Peyer's patch (tissue), 4 donors: ENCODE data around the gene PARD3B. TPM values are rescaled to one million over a fixed set of nuclear protein-coding genes. Genes with fewer than 3 reads are reported as not detected.

Source experiments
- DNase-seq, 3 donors: peaks; one replicate each; pipeline ENCODE4 v3.0.0-alpha.2; 2017 to 2019
- H3K27ac ChIP-seq, 4 donors: fragments of 200-600 bp; sonication (generic); one replicate each; pipeline ENCODE4 v1.5.1; 2016 to 2019
- H3K27me3 ChIP-seq, 2 donors: fragments of 200-600 bp; sonication (generic); one replicate each; pipeline ENCODE4 v1.5.1; 2019
- H3K36me3 ChIP-seq, 3 donors: fragments of 200-600 bp; sonication (generic); one replicate each; pipeline ENCODE4 v1.5.1; 2016 to 2019
- H3K4me1 ChIP-seq, 4 donors: fragments of 200-600 bp; sonication (generic); one replicate each; pipeline ENCODE4 v1.5.1; 2016 to 2019
- H3K4me3 ChIP-seq, 4 donors: fragments of 200-600 bp; sonication (generic); 1 replicate in 3 of 4; 2 replicates in 1 of 4; pipeline ENCODE4 v1.5.1; 2016 to 2019; ENCODE audit warnings: mild to moderate bottlenecking in 1 of 4
- H3K9me3 ChIP-seq, 4 donors: fragments of 200-600 bp; sonication (generic); one replicate each; pipeline ENCODE4 v1.5.1; 2016 to 2019; ENCODE audit warnings: mild to moderate bottlenecking in 1 of 4
- POLR2A ChIP-seq, 2 donors: fragments of 450-650 bp; IDR thresholded peaks; one replicate each; pipeline ENCODE4 v1.5.1; 2017; ENCODE audit warnings: antibody characterized with exemption in 2 of 2, mild to moderate bottlenecking in 2 of 2, moderate library complexity in 2 of 2
- total RNA-seq, 4 donors: library from RNA; depleted of rRNA; stranded (reverse); fragments of >200 nt; gene quantifications; one replicate each; pipeline ENCODE4 v1.1.0, GENCODE V29; 2016
- TF ChIP-seq, protein P1 (sequence below), 6 experiments: fragments of 450-650 bp in 4 of 6; fragments of 200-600 bp in 2 of 6; sonication (generic) in 1 of 6; IDR thresholded peaks; one replicate each; pipeline ENCODE4 v1.5.1; 2017 to 2019; ENCODE audit warnings: antibody characterized with exemption in 6 of 6, mild to moderate bottlenecking in 3 of 6, moderate library complexity in 1 of 6

The PARD3B gene
- total RNA-seq, 4 donors from 2014 or later, result 19.6 to 52.0 (median 40.6) TPM

DNA sequence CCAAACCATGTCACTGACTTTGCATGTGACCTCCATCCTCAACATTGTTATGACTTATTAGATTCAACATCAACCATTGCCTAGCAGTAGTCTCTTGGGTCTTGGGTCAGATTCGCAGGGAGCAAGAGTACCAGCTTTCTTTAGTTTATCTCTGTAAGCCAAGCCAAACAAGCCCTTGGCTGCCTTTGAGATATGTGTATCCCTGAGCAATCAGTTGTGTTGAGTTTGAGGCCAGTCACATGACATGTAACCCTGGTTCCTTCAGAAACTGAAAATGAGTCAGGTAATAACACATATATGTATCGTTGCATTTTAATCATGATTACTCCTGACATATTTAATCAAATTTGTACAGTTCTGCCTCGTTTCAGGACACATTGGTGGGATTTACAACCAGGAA is 173.3 kb downstream of the PARD3B start:
- DNase-seq, result no peak
- Histone ChIP-seq H3K27ac (no peak overlapping the region), H3K4me3 (no peak overlapping the region), H3K27me3 (no peaks in the 10 kb centered on the region), H3K36me3 (no peaks in the 10 kb centered on the region), H3K9me3 (no peaks in the 10 kb centered on the region), H3K4me1 (no peaks in the 10 kb centered on the region)
- TF ChIP-seq, protein P1, sequence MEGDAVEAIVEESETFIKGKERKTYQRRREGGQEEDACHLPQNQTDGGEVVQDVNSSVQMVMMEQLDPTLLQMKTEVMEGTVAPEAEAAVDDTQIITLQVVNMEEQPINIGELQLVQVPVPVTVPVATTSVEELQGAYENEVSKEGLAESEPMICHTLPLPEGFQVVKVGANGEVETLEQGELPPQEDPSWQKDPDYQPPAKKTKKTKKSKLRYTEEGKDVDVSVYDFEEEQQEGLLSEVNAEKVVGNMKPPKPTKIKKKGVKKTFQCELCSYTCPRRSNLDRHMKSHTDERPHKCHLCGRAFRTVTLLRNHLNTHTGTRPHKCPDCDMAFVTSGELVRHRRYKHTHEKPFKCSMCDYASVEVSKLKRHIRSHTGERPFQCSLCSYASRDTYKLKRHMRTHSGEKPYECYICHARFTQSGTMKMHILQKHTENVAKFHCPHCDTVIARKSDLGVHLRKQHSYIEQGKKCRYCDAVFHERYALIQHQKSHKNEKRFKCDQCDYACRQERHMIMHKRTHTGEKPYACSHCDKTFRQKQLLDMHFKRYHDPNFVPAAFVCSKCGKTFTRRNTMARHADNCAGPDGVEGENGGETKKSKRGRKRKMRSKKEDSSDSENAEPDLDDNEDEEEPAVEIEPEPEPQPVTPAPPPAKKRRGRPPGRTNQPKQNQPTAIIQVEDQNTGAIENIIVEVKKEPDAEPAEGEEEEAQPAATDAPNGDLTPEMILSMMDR (IDR thresholded peaks at IDR 0.05), result no peak
- no peak for TF ChIP-seq POLR2A (IDR thresholded peaks at IDR 0.05)

DNA sequence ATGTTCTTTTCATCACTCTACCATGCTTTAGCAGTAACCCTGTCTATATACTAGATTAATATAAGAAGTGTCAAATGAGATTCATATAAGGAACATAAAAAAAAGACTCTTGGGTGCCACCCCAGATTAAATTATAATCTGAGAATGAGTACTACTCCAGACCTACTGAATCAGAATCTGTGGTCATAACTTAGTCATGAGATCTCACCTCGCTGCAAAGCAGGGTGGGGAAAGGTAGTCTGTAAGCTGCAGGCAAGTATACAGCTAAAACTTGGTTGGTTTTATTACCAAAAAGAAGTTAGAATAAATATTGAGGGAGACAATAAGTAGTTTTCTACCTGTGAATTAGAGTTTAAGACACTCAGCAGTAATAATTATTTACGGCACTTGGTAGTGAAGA is 175.6 kb downstream of the PARD3B start:
- Histone ChIP-seq H3K4me1 (no peaks in the 10 kb centered on the region), H3K27ac (no peak overlapping the region), H3K4me3 (no peak overlapping the region), H3K36me3 (no peaks in the 10 kb centered on the region), H3K27me3 (no peaks in the 10 kb centered on the region), H3K9me3 (no peaks in the 10 kb centered on the region)
- TF ChIP-seq, protein P1 (IDR thresholded peaks at IDR 0.05), result no peak
- TF ChIP-seq POLR2A (IDR thresholded peaks at IDR 0.05), result no peak
- DNase-seq, result no peak

DNA sequence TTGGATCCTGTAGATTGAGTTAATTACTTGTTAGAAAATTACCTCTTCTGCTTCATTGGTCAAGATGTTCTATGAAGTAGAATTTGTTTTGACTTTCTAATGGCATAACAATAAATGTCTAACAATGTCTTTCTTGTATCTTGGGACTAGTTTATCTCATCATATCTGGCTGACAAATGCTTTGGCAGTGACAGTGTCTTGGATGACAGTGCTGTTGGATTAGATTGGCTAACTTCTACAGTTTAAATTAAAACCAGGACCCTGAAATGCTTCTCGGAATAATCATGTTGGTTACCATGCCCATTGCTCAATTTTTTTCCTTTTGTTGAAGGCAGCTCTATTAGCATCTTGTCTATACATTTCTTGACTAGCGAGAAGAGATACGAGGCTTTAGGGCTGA is 176.9 kb downstream of the PARD3B start:
- TF ChIP-seq, protein P1 (IDR thresholded peaks at IDR 0.05), result no peak
- TF ChIP-seq POLR2A (IDR thresholded peaks at IDR 0.05), result no peak
- no peak for DNase-seq

GRCh38 chr2:204722691-204723090 is 177.4 kb downstream of the PARD3B start:
- no peak for TF ChIP-seq POLR2A (IDR thresholded peaks at IDR 0.05)
- TF ChIP-seq, protein P1 (IDR thresholded peaks at IDR 0.05), result no peak
- H3K9me3 ChIP-seq, result no peaks in the 10 kb centered on the region
- no peak for DNase-seq
- no peaks in the 10 kb centered on the region for H3K36me3 ChIP-seq
- H3K27me3 ChIP-seq, result no peaks in the 10 kb centered on the region
- no peak overlapping the region for H3K27ac ChIP-seq
- H3K4me3 ChIP-seq, result no peak overlapping the region
- no peaks in the 10 kb centered on the region for H3K4me1 ChIP-seq

More for the DNA sequence above, 176.9 kb downstream of the PARD3B start:
- no peak overlapping the region for H3K4me3 ChIP-seq
- H3K27ac ChIP-seq, result no peak overlapping the region
- H3K4me1 ChIP-seq, result no peaks in the 10 kb centered on the region
- H3K9me3 ChIP-seq, result no peaks in the 10 kb centered on the region
- H3K27me3 ChIP-seq, result no peaks in the 10 kb centered on the region
- no peaks in the 10 kb centered on the region for H3K36me3 ChIP-seq

GRCh38 chr2:204725693-204726360 is 180.6 kb downstream of the PARD3B start:
- Histone ChIP-seq H3K27me3 (no peaks in the 10 kb centered on the region), H3K4me1 (no peaks in the 10 kb centered on the region), H3K36me3 (no peaks in the 10 kb centered on the region), H3K4me3 (no peak overlapping the region), H3K9me3 (no peaks in the 10 kb centered on the region), H3K27ac (no peak overlapping the region)
- no peak for DNase-seq
- TF ChIP-seq, protein P1 (IDR thresholded peaks at IDR 0.05), result no peak
- TF ChIP-seq POLR2A (IDR thresholded peaks at IDR 0.05), result no peak
